CD4-positive, alpha-beta T cell treated with Interleukin-17A for 4 hours (primary cell): ENCODE data around the gene INS.

ENCODE experiments used
- DNase-seq: peaks from one replicate; pipeline ENCODE4 v3.0.0-alpha.2; 2020; ENCODE audit warnings: mixed read lengths

Gene INS

GRCh38 chr11:2164081-2164480 is 3.1 kb upstream of the INS start:
- no peak for DNase-seq

- DNase-seq, result no peak
These were observed 2.5 kb upstream of the INS start for GRCh38 chr11:2163428-2163978.

DNA sequence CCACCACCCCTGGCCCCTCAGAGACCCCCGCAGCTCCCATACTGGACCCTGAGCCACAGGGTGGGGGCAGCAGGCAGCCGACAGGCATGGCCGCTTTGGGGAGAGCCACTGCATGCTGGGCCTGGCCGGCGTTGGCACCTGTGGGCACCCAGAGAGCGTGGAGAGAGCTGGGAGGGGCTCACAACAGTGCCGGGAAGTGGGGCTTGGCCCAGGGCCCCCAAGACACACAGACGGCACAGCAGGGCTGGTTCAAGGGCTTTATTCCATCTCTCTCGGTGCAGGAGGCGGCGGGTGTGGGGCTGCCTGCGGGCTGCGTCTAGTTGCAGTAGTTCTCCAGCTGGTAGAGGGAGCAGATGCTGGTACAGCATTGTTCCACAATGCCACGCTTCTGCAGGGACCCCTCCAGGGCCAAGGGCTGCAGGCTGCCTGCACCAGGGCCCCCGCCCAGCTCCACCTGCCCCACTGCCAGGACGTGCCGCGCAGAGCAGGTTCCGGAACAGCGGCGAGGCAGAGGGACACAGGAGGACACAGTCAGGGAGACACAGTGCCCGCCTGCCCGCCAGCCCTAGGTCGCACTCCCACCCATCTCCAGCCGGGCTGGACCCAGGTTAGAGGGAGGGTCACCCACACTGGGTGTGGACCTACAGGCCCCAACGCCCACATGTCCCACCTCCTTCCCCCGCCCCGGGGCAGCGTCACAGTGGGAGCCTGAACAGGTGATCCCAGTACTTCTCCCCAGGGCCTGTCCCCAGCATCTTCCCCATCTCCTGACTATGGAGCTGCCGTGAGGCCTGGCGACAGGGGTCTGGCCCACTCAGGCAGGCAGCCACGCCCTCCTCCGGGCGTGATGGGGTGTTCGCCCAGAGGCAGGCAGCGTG is 1.2 kb downstream of the INS start:
- DNase-seq, result no peak

GRCh38 chr11:2158966-2159365 is 2.0 kb downstream of the INS start:
- DNase-seq, result no peak

DNA sequence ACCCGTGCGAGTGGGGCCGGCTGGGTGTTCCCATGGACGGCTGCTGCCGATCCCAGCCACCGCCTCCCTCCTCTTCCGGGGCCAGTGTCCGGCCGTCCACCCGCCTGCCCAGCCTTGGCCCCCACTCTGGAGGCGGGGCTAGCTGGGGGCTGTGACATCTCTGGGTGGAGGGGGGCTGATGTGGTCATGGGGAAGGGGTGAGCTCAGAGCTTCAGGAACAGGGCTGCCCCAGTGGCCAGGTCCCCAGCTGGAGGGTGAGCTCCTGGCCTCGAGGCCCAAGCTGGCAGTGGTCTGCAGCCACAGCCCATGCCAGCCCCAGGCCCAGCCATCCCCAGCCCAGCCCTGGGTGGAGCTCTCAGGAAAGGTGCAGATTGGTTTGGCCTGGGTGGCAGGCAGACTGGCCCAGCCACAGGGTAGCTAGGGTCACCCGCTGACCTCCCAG is 2.7 kb downstream of the INS start:
- no peak for DNase-seq

DNA sequence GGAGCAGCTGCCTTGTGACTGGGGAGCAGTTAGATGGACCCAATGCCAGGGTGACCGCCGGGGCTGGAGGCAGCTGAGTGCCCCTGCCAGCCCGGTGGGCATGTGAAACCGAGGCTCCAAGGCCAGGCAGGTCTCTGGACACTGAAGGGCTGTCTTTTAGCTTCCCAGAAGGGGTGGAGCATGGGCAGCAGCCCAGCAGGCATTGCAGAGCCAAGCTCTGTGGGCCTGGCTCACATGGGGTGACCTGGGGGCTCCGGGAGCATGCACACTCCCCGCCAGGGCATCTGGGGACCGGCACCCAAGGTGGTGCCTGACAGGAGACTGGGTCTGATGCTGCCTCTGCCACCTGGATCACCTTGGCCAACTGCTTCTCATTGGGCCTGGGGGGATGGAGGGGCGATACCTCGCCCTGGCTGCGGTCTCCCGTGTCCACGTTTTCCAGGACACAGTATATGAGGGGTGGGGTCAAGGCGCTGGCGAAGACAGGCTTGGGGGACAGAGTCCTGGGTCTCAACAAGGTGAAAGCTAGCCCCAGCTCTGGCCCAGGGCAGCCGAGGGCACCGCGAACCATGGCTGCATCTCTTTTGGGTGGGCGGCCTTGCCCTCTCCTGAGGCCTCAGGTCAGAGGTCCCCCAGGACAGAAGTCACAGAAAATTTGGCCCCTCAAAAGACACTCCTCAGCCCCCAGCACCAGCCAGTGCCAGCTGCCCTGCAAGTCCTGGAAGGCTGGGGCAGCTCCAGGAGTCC is 3.5 kb downstream of the INS start:
- DNase-seq, result no peak

- DNase-seq, result peak; percentile 63
These were observed 4.4 kb downstream of the INS start for GRCh38 chr11:2156416-2157182.

DNA sequence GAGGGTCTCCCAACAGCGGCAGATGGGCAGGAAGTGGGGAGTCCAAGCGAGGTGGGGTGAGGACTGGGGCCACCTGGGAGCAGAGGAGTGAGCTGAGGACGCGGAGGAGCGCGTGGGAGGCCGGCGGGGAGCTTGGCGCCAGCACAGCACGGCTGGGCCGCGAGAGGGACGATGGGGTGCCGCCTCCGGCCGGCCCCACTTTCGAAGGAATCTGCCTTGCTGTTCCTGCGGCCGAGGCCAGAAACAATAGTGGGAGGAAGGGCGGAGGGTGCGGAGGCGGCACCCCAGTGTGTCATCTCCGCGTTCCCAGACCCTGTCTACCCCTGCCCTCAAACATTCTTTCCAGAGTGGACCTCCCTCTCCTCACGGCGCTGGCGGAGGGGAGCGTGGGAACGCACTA is 5.5 kb downstream of the INS start:
- DNase-seq, result no peak

DNA sequence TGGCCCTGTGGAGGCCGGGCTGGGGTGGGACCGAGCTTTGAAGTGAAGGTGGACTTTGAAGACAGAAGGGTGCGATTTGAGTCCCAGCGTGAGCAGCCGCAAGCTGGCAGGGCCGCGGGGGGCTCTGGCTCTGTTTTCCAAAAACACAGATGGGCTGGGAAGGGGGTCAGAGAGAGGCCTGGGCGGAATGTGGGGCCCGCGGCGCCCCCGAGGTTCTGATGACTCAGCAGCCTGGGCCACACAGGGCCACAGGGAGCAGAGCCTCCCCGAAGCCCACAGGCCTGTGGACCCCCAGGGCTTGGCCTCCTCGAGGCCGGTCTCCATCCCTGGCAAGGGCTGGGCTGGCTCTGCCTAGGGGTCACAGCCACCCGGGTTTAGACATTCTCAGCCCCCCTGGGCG is 6.1 kb downstream of the INS start:
- no peak for DNase-seq

DNA sequence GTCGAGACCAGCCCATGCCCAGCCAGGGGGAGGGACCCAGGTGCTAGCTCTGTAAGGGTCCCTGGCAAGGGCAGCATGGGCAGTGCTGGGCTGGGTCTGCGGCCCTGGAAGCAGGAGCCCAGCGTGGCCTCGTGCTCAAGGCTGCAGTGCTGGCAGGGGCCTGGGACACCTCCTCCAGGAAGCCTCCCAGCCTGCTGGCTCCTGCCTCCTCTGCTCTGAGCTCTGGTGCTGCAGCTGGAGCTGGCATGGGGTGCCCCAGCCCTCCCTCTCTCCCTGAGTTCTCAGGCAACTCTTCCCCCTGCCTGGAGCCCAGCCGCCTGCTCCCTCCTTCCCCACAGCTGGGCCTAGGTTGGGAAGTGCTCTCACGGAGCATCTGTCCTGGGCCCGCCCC is 6.8 kb downstream of the INS start:
- DNase-seq, result no peak

- no peak for DNase-seq
These were observed 7.3 kb downstream of the INS start for GRCh38 chr11:2153581-2154194.

GRCh38 chr11:2151500-2152257 is 9.3 kb downstream of the INS start:
- peak; percentile 84 for DNase-seq

DNA sequence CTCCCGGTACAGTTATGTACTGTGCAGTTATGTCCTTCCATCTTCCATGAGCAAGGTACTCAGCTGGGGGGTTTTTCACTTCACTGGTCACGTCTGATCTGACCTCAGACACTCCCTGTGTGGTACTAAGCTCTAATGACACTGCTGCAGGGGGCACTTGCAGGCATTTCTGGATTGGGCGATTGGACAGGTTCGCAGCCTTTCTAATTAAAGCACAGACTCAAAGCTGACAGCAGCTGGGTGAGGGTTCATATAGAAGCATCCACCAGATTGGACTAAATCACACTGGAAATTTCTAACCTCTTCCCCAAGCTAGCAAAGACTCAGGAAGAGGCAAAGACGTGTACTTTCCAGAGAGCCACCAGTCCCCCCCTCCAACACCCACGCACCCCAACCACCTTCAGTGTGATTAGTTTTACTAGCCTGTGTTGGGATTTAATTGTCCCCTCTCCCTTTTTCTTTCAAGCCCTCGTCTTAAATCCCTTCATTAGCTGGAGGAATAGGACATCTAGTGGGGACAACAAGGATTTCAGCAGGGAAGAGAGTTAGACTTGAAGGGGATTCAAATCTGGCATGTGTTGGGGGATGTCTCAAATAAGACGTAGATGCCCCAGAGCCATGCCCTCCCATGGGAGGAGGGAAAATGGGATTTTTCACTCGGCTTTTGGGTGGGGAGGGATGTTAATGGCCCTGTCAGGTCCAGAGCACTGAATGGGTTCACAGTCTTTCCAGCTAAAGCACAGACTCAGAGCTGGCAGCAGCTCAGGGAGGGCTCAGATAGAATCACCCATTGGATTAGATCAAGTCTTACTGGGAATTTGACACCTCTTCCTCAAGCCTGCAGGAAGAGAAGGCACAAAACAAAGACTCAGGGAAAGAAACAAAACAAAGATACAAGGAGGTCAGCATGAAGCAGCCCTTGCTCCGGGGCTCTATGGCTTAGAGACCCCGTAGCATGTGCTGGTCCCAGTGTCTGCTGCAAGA is 10.9 kb downstream of the INS start:
- no peak for DNase-seq

DNA sequence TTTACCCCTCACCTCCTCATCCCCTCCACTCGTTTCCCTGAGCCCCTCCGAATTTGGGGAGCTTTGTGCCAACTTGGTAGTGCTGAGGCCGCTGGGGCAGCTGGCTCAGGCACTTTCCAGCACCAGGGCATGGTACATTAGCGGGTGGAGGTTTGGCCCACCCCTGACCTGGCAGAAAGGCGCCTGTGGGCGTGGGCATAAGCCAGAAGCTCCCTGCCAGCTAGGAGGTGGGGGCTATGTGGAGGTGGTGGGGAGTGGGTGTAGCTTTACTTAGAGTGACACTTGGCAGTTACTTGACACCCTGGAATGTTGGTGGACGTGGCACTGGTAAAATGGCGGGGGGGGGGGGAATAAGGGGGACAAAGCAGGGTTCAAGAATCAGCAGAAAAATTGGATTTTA is 11.5 kb downstream of the INS start:
- no peak for DNase-seq

DNA sequence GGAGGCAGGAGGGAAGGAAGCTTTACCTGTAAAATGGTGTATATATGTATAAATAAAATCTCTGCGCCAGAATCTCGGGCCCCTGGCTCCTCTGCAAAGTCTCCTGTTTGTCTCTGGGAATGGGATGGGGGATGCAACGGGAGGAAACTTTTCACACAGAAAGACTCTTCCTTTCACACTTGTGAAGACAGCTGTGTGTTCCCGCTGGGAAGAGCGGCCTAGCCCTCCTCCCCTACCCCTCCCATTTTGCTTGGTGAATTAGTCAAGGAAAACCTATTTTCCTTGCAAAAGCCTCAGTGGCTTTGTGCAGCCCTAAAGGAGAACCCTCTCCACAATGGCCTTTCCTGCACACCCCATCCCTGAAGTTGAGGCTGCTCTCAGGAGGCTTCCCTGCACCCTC is 12.4 kb downstream of the INS start:
- DNase-seq, result no peak

GRCh38 chr11:2147391-2147790 is 13.6 kb downstream of the INS start:
- DNase-seq, result no peak

GRCh38 chr11:2146051-2146450 is 15.0 kb downstream of the INS start:
- DNase-seq, result no peak

- DNase-seq, result no peak
These were observed 16.3 kb downstream of the INS start for GRCh38 chr11:2144544-2145248.

DNA sequence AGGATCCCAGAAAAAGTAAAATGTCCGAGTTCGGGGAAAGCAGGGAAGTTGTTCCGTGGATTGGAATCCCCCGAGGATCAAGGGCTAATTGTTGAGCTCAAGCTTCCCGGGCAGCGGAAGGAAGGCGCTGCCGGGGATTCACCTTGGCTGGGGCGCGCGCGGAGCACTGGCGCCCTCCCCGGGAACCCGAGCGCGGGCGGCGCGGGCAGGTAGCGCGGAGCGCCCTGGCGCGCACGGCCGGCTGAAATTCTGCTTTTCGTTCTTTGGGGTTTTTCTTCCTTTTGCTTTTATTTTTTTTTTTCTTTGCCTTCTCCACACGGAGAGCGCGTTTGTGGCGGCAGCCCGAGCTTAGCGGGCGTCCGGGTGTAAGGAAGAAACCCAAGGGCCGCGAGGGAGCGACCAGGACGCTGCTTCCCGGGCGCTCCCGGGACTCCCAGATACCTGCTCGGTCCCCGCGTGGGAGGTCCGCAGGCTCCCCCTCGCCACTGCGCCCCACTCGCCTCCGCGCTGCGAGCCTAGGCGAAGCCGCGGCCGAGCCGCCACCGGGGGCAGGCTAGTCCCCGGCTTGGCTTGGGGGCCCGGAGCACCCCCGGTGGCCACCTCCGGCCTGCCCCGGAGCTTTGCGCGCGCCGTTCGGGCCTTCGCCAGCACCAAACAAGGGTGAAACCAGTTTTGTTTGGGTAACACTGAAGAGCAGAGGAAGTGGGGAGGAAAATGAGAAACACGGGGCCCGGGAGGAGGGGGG is 17.0 kb downstream of the INS start:
- no peak for DNase-seq
